IMR-90 (cell line): ENCODE measurements around the gene ACVR1B. TPM values are rescaled to one million over a fixed set of nuclear protein-coding genes. Genes with fewer than 3 reads are reported as not detected.

Experiments
- ATAC-seq: fragments of 200-7000 bp; cut with Tn5 transposase; 2 replicates; pipeline ENCODE4 v1.9.1; 2020; ENCODE audit warnings: low read depth, mild to moderate bottlenecking, moderate library complexity
- BruUV-seq: library from RNA; stranded (reverse); fragments of 400-500 nt; replicated peaks from 2 replicates; lab custom pipeline; 2021; lab: Mats Ljungman, UMichigan
- CTCF ChIA-PET: fragments of 300-600 bp; formaldehyde crosslinking; extraction: SDS; loops from one replicate; lab custom pipeline; 2021; ENCODE audit warnings: antibody characterized with exemption; lab: Yijun Ruan, JAX
- POLR2A ChIA-PET: fragments of 300-600 bp; sonication (Branson Sonifier 250); formaldehyde crosslinking; loops from one replicate; lab custom pipeline; 2022; ENCODE audit warnings: antibody characterized with exemption; ENCODE audit not compliant: unreplicated experiment; lab: Charles Lee
- DNase-seq: peaks from one replicate; pipeline ENCODE4 v3.0.0; 2013
- H2AFZ ChIP-seq: replicated peaks from 2 replicates; pipeline ENCODE3; 2013; ENCODE audit warnings: low read length, mild to moderate bottlenecking; ENCODE audit not compliant: poor library complexity
- H2AK5ac ChIP-seq: 2 replicates; pipeline ENCODE4 v1.6.1; 2013; ENCODE audit warnings: low read depth, low read length, inconsistent platforms
- H2AK9ac ChIP-seq: replicated peaks from 2 replicates; pipeline ENCODE3; 2013; ENCODE audit warnings: mild to moderate bottlenecking, low read depth, low read length, moderate library complexity; ENCODE audit not compliant: poor library complexity
- H2BK120ac ChIP-seq: 2 replicates; pipeline ENCODE4 v1.6.1; 2013; ENCODE audit warnings: low read depth, low read length, inconsistent platforms
- H2BK15ac ChIP-seq: 3 replicates; pipeline ENCODE4 v1.6.1; 2013; ENCODE audit warnings: low read depth, low read length, inconsistent platforms
- H2BK20ac ChIP-seq: 2 replicates; pipeline ENCODE4 v1.6.1; 2013; ENCODE audit warnings: low read depth, mild to moderate bottlenecking, inconsistent platforms, low read length, moderate library complexity
- H2BK5ac ChIP-seq: 2 replicates; pipeline ENCODE4 v1.6.1; 2013; ENCODE audit warnings: mild to moderate bottlenecking, low read depth, low read length, inconsistent platforms; ENCODE audit not compliant: poor library complexity, severe bottlenecking
- H3K14ac ChIP-seq: replicated peaks from 2 replicates; pipeline ENCODE4 v1.6.1; 2013; ENCODE audit warnings: low read depth, low read length, inconsistent platforms
- H3K18ac ChIP-seq: 2 replicates; pipeline ENCODE4 v1.6.1; 2013; ENCODE audit warnings: low read depth, low read length, control low read depth
- H3K23ac ChIP-seq: 2 replicates; pipeline ENCODE4 v1.6.1; 2013; ENCODE audit warnings: low read depth, low read length, inconsistent platforms
- H3K27ac ChIP-seq: 2 replicates; pipeline ENCODE4 v1.5.1; 2013; ENCODE audit warnings: mild to moderate bottlenecking, control low read depth, low read length; ENCODE audit not compliant: insufficient read depth
- H3K27me3 ChIP-seq: 2 replicates; pipeline ENCODE4 v1.6.1; 2013; ENCODE audit warnings: low read length; ENCODE audit not compliant: control insufficient read depth, insufficient read depth
- H3K36me3 ChIP-seq: 2 replicates; pipeline ENCODE4 v1.6.1; 2013; ENCODE audit warnings: low read length, mixed read lengths; ENCODE audit not compliant: control insufficient read depth, insufficient read depth
- H3K4ac ChIP-seq: 2 replicates; pipeline ENCODE4 v1.6.1; 2013; ENCODE audit warnings: low read depth, low read length, inconsistent platforms
- H3K4me1 ChIP-seq: 2 replicates; pipeline ENCODE4 v1.6.1; 2013; ENCODE audit warnings: low read length, mixed read lengths; ENCODE audit not compliant: control insufficient read depth, insufficient read depth
- H3K4me2 ChIP-seq: 2 replicates; pipeline ENCODE4 v1.6.1; 2013; ENCODE audit warnings: low read depth, mild to moderate bottlenecking, control low read depth, low read length, moderate library complexity
- H3K4me3 ChIP-seq: 2 replicates; pipeline ENCODE4 v1.5.1; 2013; ENCODE audit warnings: low read depth, mild to moderate bottlenecking, control low read depth, low read length, moderate library complexity; ENCODE audit not compliant: insufficient read depth
- H3K56ac ChIP-seq: 2 replicates; pipeline ENCODE4 v1.6.1; 2013; ENCODE audit warnings: low read length, inconsistent platforms; ENCODE audit not compliant: insufficient read depth; ENCODE audit errors: extremely low read depth
- H3K79me1 ChIP-seq, 2 experiments: 2 replicates each; pipeline ENCODE4 v1.6.1; 2013; ENCODE audit warnings: low read length in 2 of 2, inconsistent platforms in 1 of 2, low read depth in 1 of 2
- H3K9ac ChIP-seq: 2 replicates; pipeline ENCODE4 v1.6.1; 2013; ENCODE audit warnings: low read depth, low read length, control low read depth
- H3K9me1 ChIP-seq: 2 replicates; pipeline ENCODE4 v1.6.1; 2013; ENCODE audit warnings: low read length, inconsistent platforms; ENCODE audit not compliant: insufficient read depth
- H3K9me3 ChIP-seq: 2 replicates; pipeline ENCODE4 v1.6.1; 2013; ENCODE audit warnings: low read length; ENCODE audit not compliant: control insufficient read depth, insufficient read depth
- H4K20me1 ChIP-seq: 2 replicates; pipeline ENCODE4 v1.6.1; 2013; ENCODE audit warnings: low read length, inconsistent platforms; ENCODE audit not compliant: insufficient read depth
- H4K5ac ChIP-seq: 2 replicates; pipeline ENCODE4 v1.6.1; 2013; ENCODE audit warnings: mild to moderate bottlenecking, low read depth, low read length, control low read depth
- H4K8ac ChIP-seq, 2 experiments: 2 replicates each; pipeline ENCODE4 v1.6.1; 2013; ENCODE audit warnings: low read depth in 2 of 2, low read length in 2 of 2, control low read depth in 1 of 2, inconsistent platforms in 1 of 2
- H4K91ac ChIP-seq: 2 replicates; pipeline ENCODE4 v1.6.1; 2013; ENCODE audit warnings: low read depth, low read length, inconsistent platforms; ENCODE audit not compliant: insufficient read depth
- BHLHE40 ChIP-seq: fragments of 150-350 bp; IDR thresholded peaks from 2 replicates; pipeline ENCODE4 v1.6.1; 2016; ENCODE audit warnings: mild to moderate bottlenecking, low read depth, low read length
- CEBPB ChIP-seq: IDR thresholded peaks from 2 replicates; pipeline ENCODE4 v1.6.1; 2012; ENCODE audit warnings: low read depth, low read length, improper control_type of control experiment
- CHD1 ChIP-seq: IDR thresholded peaks from 2 replicates; pipeline ENCODE4 v1.6.1; 2012; ENCODE audit warnings: low read depth, low read length, improper control_type of control experiment
- FOS ChIP-seq: fragments of 150-350 bp; IDR thresholded peaks from 2 replicates; pipeline ENCODE4 v1.6.1; 2016; ENCODE audit warnings: low read depth, low read length
- MAFK ChIP-seq: IDR thresholded peaks from 2 replicates; pipeline ENCODE4 v1.6.1; 2012; ENCODE audit warnings: low read depth, low read length, improper control_type of control experiment
- MAZ ChIP-seq: IDR thresholded peaks from 2 replicates; pipeline ENCODE4 v1.6.1; 2012; ENCODE audit warnings: low read depth, mild to moderate bottlenecking, low read length, improper control_type of control experiment, moderate library complexity, borderline replicate concordance
- MXI1 ChIP-seq: IDR thresholded peaks from 2 replicates; pipeline ENCODE4 v1.6.1; 2012; ENCODE audit warnings: low read depth, mild to moderate bottlenecking, low read length, moderate library complexity, borderline replicate concordance
- NFE2L2 ChIP-seq: fragments of 150-350 bp; IDR thresholded peaks from 2 replicates; pipeline ENCODE4 v1.6.1; 2016; ENCODE audit warnings: low read depth, mild to moderate bottlenecking, low read length
- POLR2A ChIP-seq: IDR thresholded peaks from 2 replicates; pipeline ENCODE4 v1.6.1; 2012; ENCODE audit warnings: mild to moderate bottlenecking, low read depth, low read length
- RAD21 ChIP-seq: IDR thresholded peaks from 2 replicates; pipeline ENCODE4 v1.6.1; 2012; ENCODE audit warnings: low read length, improper control_type of control experiment
- RCOR1 ChIP-seq: IDR thresholded peaks from 2 replicates; pipeline ENCODE4 v1.6.1; 2012; ENCODE audit warnings: mild to moderate bottlenecking, low read length, improper control_type of control experiment; ENCODE audit not compliant: insufficient replicate concordance
- RFX5 ChIP-seq: IDR thresholded peaks from 2 replicates; pipeline ENCODE4 v1.8.0; 2012; ENCODE audit warnings: low read depth, mild to moderate bottlenecking, low read length, moderate library complexity
- SMC3 ChIP-seq: fragments of 150-350 bp; IDR thresholded peaks from 2 replicates; pipeline ENCODE4 v1.6.1; 2016; ENCODE audit warnings: low read depth, mild to moderate bottlenecking, antibody characterized with exemption, low read length, moderate library complexity
- WGBS, 2 experiments: methylation state at CpG; one replicate each; pipeline versions ENCODE4 v1.1.5 to v1.1.7; 2013; ENCODE audit warnings: missing lambda C conversion rate in 2 of 2; ENCODE audit not compliant: insufficient read length in 1 of 2; ENCODE audit errors: extremely low coverage in 2 of 2; 5-methylcytosine and 5-hydroxymethylcytosine counted together
- dilution Hi-C: fragments of 300-500 bp; cut with HindIII; formaldehyde crosslinking; loops from one replicate; pipeline ENCODE4 v1.14.3; 2018; ENCODE audit warnings: low sequenced_read_pairs; ENCODE audit not compliant: unreplicated experiment
- in situ Hi-C: fragments of 300-500 bp; cut with MboI; formaldehyde crosslinking; loops from 3 replicates; pipeline ENCODE4 v1.14.3; 2019; ENCODE audit warnings: low sequenced_read_pairs, inconsistent platforms, mixed read lengths
- intact Hi-C: fragments of 100-400 bp; cut with micrococcal nuclease; formaldehyde crosslinking; loops from 2 replicates; pipeline ENCODE4 v1.10.0; 2022
- polyA plus RNA-seq, 3 experiments: library from polyadenylated mRNA; depleted of rRNA; stranded (reverse); fragments of >200 nt; gene quantifications; 2 replicates each; pipeline ENCODE4 v1.2.3, GENCODE V29; 2012; ENCODE audit warnings: low replicate concordance in 1 of 3
- total RNA-seq: library from RNA; depleted of rRNA; stranded (reverse); fragments of >200 nt; gene quantifications from 2 replicates; pipeline ENCODE4 v1.2.3, GENCODE V29; 2012
- TF ChIP-seq, protein P1 (sequence below): conservative IDR thresholded peaks from 2 replicates; pipeline ENCODE4 v1.5.1; 2012; ENCODE audit warnings: mild to moderate bottlenecking, low read depth, low read length, improper control_type of control experiment
- TF ChIP-seq, protein P2 (sequence below): fragments of 150-350 bp; IDR thresholded peaks from 2 replicates; pipeline ENCODE4 v1.6.1; 2017; ENCODE audit warnings: mild to moderate bottlenecking, antibody characterized with exemption, low read length, low read depth
- TF ChIP-seq, protein P3 (sequence below): fragments of 150-350 bp; IDR thresholded peaks from 2 replicates; pipeline ENCODE4 v1.6.1; 2016; ENCODE audit warnings: low read depth, mild to moderate bottlenecking, low read length, moderate library complexity, borderline replicate concordance

The ACVR1B gene
- total and polyA plus RNA-seq, 2 of the 4 experiments (the other 2 are of a cell fraction), result 5.7 to 13.6 TPM

DNA sequence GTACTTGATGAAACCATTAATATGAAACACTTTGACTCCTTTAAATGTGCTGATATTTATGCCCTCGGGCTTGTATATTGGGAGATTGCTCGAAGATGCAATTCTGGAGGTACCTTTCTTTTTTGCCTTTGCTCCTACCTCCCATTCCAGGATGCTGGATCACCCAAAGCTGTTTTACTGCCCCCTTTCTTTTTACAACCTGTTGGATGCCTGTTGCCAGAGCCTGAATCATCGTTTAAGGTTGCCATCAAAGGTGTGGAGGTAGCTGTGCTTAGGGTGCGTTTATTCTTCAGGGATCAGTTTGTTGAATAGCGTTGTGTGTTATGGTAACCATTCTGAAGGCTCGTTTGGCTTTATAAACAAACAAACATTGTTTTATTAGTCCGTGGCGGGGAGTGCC lies 35.3 kb downstream of the ACVR1B start:
- POLR2A ChIA-PET, result no interaction called here
- no peak overlapping the region for H3K18ac ChIP-seq
- no peak overlapping the region for H3K56ac ChIP-seq
- ATAC-seq (no peak), DNase-seq (no peak)
- TF ChIP-seq, protein P1, sequence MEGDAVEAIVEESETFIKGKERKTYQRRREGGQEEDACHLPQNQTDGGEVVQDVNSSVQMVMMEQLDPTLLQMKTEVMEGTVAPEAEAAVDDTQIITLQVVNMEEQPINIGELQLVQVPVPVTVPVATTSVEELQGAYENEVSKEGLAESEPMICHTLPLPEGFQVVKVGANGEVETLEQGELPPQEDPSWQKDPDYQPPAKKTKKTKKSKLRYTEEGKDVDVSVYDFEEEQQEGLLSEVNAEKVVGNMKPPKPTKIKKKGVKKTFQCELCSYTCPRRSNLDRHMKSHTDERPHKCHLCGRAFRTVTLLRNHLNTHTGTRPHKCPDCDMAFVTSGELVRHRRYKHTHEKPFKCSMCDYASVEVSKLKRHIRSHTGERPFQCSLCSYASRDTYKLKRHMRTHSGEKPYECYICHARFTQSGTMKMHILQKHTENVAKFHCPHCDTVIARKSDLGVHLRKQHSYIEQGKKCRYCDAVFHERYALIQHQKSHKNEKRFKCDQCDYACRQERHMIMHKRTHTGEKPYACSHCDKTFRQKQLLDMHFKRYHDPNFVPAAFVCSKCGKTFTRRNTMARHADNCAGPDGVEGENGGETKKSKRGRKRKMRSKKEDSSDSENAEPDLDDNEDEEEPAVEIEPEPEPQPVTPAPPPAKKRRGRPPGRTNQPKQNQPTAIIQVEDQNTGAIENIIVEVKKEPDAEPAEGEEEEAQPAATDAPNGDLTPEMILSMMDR, result no peak
- no peak for TF ChIP-seq NFE2L2
- TF ChIP-seq CHD1, result no peak
- no peak for TF ChIP-seq POLR2A
- no peak for TF ChIP-seq SMC3
- TF ChIP-seq, protein P2, sequence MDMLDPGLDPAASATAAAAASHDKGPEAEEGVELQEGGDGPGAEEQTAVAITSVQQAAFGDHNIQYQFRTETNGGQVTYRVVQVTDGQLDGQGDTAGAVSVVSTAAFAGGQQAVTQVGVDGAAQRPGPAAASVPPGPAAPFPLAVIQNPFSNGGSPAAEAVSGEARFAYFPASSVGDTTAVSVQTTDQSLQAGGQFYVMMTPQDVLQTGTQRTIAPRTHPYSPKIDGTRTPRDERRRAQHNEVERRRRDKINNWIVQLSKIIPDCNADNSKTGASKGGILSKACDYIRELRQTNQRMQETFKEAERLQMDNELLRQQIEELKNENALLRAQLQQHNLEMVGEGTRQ, result no peak
- no peak for TF ChIP-seq MXI1
- TF ChIP-seq MAFK, result no peak
- TF ChIP-seq MAZ, result no peak
- TF ChIP-seq RAD21, result no peak
- TF ChIP-seq CEBPB, result no peak
- no peak for TF ChIP-seq RFX5
- TF ChIP-seq FOS, result no peak
- no peak for TF ChIP-seq RCOR1
- no peak for TF ChIP-seq BHLHE40
- TF ChIP-seq, protein P3, sequence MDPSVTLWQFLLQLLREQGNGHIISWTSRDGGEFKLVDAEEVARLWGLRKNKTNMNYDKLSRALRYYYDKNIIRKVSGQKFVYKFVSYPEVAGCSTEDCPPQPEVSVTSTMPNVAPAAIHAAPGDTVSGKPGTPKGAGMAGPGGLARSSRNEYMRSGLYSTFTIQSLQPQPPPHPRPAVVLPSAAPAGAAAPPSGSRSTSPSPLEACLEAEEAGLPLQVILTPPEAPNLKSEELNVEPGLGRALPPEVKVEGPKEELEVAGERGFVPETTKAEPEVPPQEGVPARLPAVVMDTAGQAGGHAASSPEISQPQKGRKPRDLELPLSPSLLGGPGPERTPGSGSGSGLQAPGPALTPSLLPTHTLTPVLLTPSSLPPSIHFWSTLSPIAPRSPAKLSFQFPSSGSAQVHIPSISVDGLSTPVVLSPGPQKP, result no peak
- H3K9me3 ChIP-seq, result no peaks in the 10 kb centered on the region
- H2AK9ac ChIP-seq, result no peak overlapping the region
- peaks cover 32% of the 10 kb centered on the region for H3K36me3 ChIP-seq
- CTCF ChIA-PET, result interaction anchor here (1.1 kb wide), 1 partner anchor 64 kb away, joined by 3 read pairs; no protein-coding TSS in a partner anchor
- H3K27ac ChIP-seq, result no peak overlapping the region
- H2BK120ac ChIP-seq, result no peak overlapping the region
- H4K5ac ChIP-seq, result no peak overlapping the region
- no peaks in the 10 kb centered on the region for H4K20me1 ChIP-seq
- peaks cover 6% of the 10 kb centered on the region; the same call in 1 of the 2 replicates for H3K9me1 ChIP-seq
- no peak overlapping the region for H4K8ac ChIP-seq
- H2AFZ ChIP-seq, result no peak overlapping the region
- dilution Hi-C loops, result no loop called here
- no peak overlapping the region for H2BK15ac ChIP-seq
- H3K14ac ChIP-seq, result no peak overlapping the region
- no peak overlapping the region for H2BK5ac ChIP-seq
- no peak overlapping the region for H2BK20ac ChIP-seq
- H2AK5ac ChIP-seq, result no peak overlapping the region
- H3K4ac ChIP-seq, result no peak overlapping the region
- intact Hi-C loops, result no loop called here
- BruUV-seq, result no TSS peak
- no peaks in the 10 kb centered on the region for H3K4me1 ChIP-seq
- H4K91ac ChIP-seq, result no peak overlapping the region
- no peak overlapping the region for H3K9ac ChIP-seq
- no peak overlapping the region for H3K23ac ChIP-seq
- no peak overlapping the region for H3K4me3 ChIP-seq
- in situ Hi-C loops, result no loop called here
- H3K79me1 ChIP-seq, result peaks cover 0 to 6% of the 10 kb centered on the region in 2 experiments; a peak in 1 of 4 replicates
- H3K27me3 ChIP-seq, result no peaks in the 10 kb centered on the region
- WGBS, 2 experiments, result 100% methylated on average over 1 of the region's 8 CpGs; no CpG with 5 or more reads in 1 of the 2 experiments
- H3K4me2 ChIP-seq, result no peak overlapping the region
